Vagina (tissue), 2 donors: ENCODE results near the gene MDGA2.

Experiments used
- CTCF ChIP-seq, 3 experiments: fragments of 450-650 bp in 2 of 3; fragments of 200-600 bp in 1 of 3; sonication (generic) in 1 of 3; IDR thresholded peaks; one replicate each; pipeline ENCODE4 v1.5.1; 2017 to 2019; ENCODE audit warnings: antibody characterized with exemption in 3 of 3, mild to moderate bottlenecking in 2 of 3, moderate library complexity in 2 of 3
- POLR2A ChIP-seq, 2 donors: fragments of 450-650 bp; IDR thresholded peaks; one replicate each; pipeline ENCODE4 v1.6.1; 2017; ENCODE audit warnings: antibody characterized with exemption in 2 of 2, mild to moderate bottlenecking in 2 of 2, moderate library complexity in 2 of 2
- POLR2AphosphoS5 ChIP-seq, 2 donors: sonication (generic); formaldehyde crosslinking; IDR thresholded peaks; one replicate each; pipeline ENCODE4 v1.9.0; 2017; ENCODE audit warnings: antibody characterized with exemption in 2 of 2, mild to moderate bottlenecking in 2 of 2, low read depth in 1 of 2; ENCODE audit not compliant: insufficient read depth in 1 of 2

DNA sequence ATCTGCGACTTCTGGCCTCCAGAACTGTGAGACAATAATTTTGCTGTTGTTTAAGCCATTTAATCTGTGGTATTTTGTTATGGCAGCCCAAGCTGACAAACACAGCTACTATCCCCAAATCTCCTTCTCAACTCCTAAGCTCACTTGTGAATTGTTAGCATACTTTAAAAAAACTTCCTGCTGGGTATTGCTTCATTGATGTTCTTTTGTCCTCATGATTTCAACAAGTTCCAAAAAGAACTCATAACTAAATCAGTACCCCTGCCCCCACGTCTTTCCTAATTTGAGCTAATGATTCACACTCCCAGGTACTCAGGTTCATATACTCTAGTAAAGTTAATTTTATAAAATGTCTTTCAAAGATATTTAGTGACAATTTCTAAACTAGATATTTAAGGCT is 125.5 kb downstream of the MDGA2 start:
- TF ChIP-seq CTCF (IDR thresholded peaks at IDR 0.05) (no peak), POLR2A (IDR thresholded peaks at IDR 0.05) (no peak), POLR2AphosphoS5 (IDR thresholded peaks at IDR 0.05; ENCODE audit: insufficient read depth in 1 of 2, low read depth in 1 of 2) (no peak)
